OCI-M2 (cell line): Measurements from ENCODE around the gene KIF3C.
"Not testable (repeated sequence)": the region's sequence is repeated elsewhere in the genome, so short reads cannot be mapped to it uniquely, and the experiment has no call there.

ENCODE experiments used
- DNase-seq: peaks from one replicate; lab custom pipeline; 2025; ENCODE audit not compliant: unreplicated experiment; lab: John Stamatoyannopoulos, UW

KIF3C gene

DNA sequence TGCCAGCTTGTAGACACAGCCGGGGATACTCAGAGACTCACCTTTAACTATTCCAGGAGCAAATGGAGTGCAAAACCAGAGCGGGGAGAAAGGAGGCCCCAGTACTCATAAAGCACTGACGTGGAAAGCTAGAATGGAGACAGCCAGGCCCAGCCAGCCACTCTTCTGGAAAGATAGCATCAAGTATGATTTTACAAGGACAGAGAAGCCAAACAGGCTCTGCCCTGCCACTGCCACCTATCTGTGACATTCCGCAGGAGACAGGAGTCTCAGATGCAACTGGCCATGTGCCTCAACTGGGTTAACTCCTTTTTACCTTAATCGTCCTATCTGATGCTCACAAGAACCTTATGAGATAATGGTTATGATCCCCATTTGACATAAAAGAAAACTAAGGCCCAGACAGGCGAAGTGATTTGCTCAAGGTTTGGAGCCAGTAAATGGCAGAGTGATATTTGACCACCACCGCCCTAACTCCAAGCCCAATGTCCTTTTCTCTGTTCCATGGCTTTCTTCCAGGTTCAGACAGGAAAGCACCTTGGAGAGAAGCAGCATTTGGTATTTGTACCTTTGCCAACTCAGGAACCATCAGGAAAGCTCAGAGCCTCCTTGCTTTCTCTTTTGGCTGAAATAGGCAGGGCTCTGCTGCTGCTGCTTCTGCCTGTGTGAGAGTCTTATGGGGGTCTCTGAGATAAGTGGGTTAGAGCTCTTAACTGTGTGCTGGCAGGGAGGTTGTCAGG is 15.6 kb downstream of the KIF3C start:
- DNase-seq, result no peak

DNA sequence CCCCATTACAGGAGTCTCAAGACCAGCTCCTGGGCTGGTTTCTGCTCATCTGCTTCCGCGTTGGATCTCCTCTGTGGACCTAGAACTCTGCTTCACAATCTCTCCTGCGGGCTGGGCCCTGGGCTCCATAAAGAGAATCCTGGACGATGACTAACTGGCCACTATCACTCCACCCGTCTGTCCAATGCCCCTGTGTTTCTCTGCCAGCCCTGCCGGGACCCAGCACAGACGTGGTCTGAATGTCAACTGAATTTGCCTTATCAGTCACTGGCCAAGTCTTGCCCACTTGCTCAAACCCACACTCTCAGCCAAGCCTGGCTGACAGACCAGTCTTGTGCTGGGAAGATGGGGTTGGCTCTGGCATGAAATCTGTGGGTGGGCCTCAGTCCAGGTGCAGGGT is 17.4 kb downstream of the KIF3C start:
- no peak for DNase-seq

DNA sequence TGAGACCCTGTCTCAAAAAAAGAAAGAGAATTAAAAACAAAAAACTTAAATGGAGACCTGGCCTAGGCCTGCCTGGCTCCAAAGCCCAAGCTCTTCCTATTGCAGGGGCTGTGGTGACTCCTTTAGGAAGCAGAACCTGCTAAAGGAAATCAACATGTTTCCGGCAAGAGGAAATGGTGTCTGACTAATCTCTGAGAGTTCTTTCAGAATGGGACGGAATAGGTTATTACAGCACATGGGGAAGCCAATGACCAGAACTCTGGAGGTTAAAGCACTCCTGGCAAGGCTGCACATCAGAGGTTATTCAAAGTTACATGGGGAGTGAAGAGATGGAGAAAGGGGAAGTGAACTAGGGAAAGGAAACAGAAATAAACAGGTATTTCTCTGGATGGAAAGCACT is 21.4 kb downstream of the KIF3C start:
- DNase-seq, result no peak

DNA sequence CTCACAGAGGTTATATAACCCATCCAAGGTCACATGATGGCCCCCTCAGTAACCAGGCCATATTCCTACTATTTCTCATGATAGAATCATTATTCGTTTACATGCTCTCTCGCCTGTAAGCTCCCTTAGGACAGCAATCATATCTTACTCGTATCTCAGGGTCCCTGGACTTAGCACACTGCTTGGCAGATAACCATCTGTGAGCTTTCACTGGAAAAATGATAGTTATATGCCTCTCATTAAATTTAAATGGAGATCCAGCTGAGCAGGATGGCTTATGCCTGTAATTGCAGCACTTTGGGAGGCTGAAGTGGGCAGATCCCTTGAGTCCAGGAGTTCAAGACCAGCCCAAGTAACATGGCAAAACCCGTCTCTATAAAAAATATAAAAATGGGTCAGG is 21.9 kb downstream of the KIF3C start:
- DNase-seq, result no peak

DNA sequence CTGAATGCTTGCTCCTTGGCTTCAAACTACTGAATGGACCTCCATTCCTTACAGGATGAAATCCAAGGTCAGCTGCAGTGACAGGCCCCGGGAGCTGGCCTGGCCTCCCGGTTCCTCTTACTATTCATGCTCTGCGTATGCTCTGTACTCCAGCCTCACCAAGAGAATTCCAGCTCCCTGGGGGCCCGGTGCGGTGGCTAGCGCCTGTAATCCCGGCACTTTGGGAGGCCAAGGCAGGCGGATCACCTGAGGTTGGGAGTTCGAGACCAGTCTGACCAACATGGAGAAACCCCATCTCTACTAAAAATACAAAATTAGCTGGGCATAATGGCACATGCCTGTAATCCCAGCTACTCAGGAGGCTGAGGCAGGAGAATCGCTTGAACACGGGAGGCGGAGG is 23.7 kb downstream of the KIF3C start:
- DNase-seq, result not testable (repeated sequence)

DNA sequence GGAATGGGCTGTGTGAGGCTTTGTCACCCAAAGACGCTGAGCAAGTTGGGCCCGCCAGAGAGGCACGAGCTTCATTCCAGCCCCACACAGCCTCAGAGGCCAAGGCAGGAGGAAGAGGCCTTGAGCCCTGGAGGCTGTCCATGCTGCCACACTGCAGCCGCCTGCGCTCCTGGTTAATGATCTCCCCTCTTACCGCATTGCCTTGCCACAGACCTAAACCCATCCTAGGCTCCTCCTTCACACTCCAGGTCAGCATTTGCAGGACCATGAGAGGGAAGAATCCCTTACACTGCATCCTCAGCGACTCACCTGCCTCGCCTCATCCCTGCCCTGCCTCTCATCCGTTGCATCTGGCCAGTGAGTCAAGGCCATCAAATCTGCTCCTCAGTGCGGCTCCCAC is 24.6 kb downstream of the KIF3C start:
- no peak for DNase-seq

DNA sequence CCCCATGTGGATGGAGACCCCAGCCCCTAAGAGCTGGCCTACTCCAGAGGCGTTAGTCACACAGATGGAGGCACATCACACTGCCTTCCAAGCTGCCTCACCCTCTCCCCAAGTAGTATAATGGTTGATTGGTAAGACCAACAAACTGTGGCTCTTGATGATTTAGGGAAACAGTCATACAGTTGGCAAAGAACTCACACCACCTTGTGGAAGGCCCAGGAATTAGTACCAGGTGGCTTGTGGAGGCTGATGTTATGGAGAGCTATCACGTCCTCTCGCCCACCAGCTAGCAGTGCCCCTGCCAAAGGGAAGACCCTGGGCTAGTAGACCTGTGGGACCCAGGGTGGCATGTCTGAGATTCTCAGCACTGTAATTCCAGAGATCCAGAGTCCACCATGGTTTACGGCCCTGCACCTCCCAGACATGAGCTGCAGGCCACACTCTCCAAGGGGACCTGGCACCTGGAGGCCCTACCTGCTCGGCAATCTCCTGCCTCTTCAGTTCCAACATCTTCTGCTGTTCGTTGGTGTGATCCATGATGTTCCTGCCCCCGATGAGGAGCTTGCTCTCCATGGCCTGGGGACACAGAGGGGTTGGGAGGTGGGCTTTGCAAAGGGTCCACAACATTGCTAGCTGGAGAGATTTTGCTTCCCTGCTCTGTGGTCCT is 26.3 kb downstream of the KIF3C start:
- DNase-seq, result no peak

DNA sequence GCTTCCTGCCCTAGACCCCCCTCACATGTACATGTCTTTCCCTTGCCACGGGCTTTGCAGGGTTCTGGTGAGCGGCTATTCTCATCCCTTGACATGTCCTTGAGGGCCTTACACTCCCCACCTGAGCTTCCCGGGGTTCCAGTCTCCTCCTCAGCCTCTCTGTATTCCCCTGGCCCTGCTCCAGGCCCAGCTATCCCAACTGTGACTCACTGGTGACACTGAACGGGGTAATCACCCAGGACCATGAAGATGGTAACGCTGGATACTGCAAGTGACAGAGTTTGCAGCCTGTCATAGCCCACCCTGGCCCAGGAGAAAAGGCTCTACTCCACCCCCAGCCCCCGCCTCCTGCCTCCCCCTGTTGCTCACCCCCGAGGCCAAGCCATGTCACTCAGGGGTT is 27.3 kb downstream of the KIF3C start:
- no peak for DNase-seq

DNA sequence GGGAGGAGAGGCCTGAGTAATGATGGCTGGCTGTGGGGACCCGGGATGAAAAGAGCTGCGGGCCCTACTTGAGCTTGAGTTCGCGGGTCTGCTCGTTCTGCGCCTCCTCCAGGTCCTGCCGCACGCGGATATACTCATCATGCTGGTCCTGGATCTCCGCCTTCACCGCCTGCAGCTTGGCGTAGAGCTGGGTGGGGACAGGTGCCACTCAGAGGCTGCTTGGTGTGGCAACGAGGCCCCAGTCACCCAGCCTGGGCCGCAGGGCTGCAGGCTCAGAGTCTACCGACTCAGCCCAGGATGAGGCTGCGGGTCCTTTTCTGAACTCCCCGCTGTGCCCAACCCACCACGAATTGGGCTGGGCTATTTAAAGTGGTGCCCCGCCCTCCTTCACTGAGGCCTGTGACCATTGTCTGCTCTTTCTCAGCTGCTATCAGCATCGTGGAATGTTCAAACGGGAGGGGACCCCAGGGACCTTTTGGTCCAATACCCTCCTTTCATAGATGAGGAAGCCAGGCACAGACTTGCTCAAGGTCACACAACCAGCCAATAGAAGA is 28.0 kb downstream of the KIF3C start:
- DNase-seq, result no peak

DNA sequence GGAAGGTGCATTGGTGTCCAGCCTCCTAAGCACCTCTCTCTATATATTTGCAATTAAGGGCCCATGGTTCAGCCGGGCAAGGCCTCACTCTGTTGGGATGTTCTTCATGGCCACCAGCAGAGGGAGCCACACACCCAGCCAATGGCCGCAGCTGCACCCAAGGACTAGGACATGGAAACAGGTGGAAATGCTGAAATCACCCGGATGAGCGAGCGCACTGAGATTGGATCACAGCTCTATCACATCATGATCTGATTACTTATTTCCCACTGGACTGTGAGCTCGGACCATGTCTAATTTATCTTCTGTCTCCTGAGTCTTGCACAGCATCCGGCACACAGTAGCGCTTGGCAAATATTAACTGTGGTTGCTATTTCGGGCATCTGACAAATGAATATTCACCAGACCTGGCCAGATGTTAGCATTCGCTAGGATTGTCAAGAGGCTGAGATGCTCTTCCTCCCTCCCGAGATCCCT is 31.2 kb downstream of the KIF3C start:
- DNase-seq, result no peak

DNA sequence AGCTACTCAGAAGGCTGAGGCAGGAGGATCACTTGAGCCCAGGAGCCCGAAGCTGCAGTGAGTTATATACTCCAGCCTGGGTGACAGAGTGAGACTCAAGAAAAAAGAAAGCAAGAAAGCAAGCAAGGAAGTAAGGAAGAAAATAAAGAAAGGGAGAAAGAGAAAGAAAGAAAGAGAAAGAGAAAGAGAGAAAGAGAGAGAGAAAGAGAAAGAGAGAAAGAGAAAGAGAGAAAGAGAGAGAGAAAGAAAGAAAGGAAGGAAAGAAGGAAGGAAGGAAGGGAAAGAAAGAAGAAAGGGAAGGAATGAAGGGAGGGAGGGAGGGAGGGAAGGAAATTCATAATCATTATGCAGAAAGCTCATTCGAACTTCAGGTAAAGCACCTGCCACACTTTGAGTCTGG is 33.9 kb downstream of the KIF3C start:
- DNase-seq, result no peak

DNA sequence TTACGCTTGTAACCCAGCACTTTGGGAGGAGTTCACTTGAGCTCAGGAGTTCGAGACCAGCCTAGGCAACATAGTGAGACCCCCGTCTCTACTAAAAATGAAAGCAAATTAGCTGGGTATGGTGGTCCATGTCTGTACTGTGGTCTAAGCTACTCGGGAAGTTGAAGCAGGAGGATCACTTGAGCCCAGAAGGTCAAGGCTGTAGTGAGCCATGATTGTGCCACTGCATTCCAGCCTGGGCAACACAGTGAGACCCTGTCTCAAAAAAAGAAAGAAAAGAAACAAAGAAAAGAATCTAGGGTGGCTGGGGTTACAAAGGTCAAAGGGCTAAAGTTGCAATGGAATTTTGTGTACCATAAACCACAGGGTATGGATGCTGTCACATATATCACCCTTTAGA is 41.3 kb downstream of the KIF3C start:
- no peak for DNase-seq

DNA sequence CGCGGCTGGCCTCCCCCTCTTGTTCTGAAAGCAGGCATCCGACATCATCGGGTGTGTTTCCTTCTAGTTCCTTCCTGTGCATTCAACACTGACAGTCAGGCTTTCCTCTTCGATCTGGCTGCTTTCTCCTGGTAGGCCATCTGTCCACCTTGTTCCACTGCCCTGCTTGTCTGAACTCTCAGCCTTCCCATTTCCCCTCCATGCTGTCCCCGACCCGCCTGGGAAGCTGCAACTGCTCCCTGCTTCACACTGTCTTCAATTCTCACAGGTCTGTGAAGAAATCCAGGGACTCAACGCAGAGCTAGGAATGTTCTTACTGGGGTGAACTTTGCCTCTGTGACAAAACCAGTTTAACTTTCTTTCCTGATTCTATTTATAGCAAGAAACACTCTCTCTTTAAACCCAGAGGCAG is 43.0 kb downstream of the KIF3C start:
- no peak for DNase-seq

DNA sequence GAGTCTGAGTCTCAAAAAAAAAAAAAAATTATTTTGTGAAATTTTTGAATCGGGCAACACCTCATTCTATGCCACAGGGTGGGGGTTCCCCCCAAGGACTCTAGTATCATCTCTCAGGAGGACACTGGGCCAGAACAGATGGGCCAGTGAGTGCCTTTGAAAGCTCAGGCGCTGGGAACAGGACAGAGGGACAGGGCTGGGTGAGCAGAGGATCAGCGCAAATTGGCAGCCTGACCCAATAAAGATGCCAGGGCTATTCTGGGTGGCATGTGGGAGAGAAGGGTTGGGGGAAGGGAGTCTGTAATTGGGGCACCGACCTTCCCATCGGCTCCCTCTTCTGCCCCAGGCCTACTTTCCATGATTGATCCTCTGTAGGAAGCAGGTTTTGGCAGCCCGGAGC is 44.0 kb downstream of the KIF3C start:
- no peak for DNase-seq

DNA sequence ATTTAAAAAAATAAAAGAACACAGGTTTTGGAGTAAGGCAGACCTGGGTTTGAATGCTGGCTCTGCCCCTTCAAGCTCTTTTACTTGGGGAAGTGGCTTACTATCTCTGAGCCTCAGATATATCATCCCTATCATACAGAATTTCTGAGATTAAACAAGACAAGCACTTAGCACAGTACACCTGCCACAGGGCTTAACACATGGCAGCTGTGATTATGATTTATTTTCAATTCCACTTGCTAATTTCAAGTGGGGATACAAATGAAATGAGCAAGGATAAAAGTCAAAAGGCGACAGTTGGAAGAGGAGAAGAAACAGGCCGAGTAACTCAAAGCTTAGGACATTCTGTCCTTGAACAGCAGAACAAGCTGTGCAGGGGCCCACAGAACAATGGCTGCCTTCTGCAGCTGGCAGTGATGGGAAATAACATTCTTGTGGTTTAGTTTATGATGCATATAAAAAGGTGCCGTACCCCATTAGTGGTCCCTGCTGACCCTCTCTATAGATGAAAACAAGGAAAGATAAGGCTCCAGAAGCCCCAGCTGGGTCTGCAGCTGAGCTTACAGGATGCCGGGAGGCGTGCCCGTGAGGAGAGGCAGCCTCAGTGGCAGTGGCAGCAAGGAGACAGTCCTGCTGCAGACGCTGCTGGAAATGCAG is 45.3 kb downstream of the KIF3C start:
- DNase-seq, result no peak

DNA sequence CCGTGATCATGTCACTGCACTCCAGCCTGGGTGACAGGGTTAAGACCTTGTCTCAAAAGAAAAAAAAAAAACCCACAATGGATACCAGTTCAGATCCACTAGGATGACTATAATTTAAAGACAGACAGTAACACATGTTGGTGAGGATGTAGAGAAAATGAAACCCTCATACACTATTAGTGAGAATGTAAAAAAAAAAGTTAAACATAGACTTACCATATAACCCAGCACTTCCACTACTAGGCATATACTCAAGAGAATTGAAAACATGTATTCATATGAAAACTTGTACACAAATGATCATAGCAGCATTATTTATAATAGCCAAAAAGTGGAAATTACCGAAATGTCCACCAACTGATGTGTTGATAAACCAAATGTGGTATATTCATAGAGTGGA is 48.7 kb downstream of the KIF3C start:
- no peak for DNase-seq

DNA sequence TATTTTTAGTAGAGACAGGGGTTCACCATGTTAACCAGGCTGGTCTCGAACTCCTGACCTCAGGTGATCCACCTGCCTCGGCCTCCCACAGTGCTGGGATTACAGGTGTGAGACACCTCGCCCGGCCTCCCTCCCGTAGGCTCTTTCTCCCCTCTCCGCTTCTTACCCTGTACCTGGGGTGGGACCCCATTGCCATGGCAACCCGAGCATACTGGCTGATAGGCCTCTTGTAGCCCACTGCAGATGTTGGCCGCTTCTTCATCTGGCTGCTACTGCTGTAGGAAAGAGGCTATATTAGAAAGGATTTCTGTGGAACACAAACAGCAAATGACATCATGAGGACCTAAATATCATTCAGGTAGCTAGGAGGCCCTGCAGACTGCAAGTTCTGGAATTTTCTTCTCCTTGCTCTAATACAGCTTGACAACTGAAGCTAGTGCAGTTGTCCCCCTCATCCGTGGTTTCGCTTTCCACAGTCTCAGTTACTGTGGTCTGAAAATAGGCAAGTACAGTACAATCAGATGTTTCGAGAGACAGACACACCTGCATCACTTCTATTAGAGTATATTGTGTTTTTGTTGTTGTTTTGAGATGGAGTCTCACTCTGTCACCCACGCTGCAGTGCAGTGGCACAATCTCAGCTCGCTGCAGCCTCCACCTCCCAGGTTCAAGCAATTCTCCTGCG is 52.4 kb downstream of the KIF3C start:
- no peak for DNase-seq

DNA sequence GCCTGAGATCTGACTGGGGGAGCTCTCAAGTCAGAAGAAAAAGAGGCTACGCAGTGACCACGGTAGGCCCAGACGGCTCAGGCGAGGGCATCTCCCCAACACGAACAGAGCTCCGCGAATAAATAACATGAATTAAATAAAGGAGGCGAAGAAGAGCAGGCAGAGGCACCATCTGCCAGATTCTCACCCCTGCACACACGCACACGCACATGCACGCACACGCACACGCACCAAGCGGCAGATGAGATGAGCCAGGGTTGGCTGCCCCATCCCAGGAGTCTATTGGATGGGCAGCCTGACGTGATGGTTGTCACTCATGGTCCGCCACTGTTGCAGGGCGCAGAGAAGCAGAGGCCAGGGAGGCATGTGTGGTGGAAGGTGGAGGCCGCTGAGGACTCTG is 53.6 kb downstream of the KIF3C start:
- DNase-seq, result no peak

DNA sequence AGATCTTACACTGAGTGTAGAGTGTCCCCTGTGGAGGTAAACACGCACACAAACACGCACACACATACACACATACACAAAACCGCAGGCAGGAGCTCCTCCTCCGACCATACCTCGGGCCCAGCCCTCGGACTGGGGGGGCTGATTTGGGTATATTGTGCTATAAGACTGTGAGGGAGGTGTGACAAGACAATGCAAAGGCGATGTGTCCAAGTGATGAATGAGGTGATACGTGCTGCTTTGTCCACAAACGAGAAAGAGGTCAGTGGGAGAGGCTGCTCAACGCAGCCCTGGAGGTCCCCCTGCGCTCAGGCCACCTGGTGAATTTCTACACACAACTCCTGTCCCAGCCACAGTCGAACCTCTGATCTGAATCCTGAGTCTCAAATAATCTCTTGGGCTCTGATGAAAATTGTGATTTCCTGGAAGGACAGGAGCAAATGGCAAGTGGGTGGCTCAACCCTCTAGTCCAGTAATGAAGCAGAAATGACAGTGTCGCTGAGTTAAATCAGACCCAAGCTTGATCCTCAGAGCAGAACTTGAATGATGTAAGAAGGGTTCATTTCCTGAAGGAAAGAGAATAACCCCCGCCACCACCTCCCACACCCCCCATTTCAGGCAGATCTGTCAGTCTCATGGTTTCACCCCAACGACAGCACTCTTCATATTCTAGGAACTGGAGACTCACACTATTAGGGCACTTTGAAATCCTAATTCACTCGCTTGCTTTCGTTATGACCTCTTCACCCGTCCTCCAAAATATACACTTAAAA is 55.1 kb downstream of the KIF3C start:
- no peak for DNase-seq

DNA sequence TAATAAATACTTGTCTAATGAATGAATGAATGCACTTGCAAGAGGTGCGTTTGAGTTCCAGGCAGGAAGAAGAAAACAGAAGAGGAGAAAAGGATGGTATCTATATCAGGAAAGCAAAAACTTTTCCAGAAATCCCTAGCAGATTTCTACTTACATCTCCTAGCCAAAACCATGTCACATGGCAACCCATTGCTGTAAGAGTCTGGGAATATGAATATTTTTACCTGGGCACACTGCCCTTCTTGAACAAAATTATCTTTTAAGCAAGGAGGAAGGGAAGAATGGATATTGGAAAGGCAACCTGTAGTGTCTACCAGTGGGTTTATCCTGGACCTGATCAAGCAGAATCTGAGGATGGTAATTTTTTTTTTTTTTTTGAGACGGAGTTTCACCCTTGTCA is 59.8 kb downstream of the KIF3C start:
- no peak for DNase-seq
